ENCODE data around the gene SCAP.

GRCh38 chr3:47412453-47412756 is 63.3 kb downstream of the SCAP start:
- no peak for TF ChIP-seq POLR2A (IDR thresholded peaks at IDR 0.05)
- no peak for TF ChIP-seq CTCF (IDR thresholded peaks at IDR 0.05)

Measured in vagina (tissue), 2 donors.